ENCODE data around the gene DSCAML1. TPM values are rescaled to one million over a fixed set of nuclear protein-coding genes. Genes with fewer than 3 reads are reported as not detected.

Gene DSCAML1
- total RNA-seq, 4 donors from 2014 or later: 0.54 to 1.8 (median 0.99) TPM

GRCh38 chr11:117724621-117725020 lies 72.4 kb downstream of the DSCAML1 start:
- peaks cover 0 to 19% of the 10 kb centered on the region in 2 donors for H3K4me1 ChIP-seq
- H3K4me3 ChIP-seq (replicated peaks in 1 of 3): no peak overlapping the region
- H3K9me3 ChIP-seq: no peaks in the 10 kb centered on the region
- intact Hi-C loops (cut with DNase I): no loop called here
- H3K36me3 ChIP-seq: no peaks in the 10 kb centered on the region
- DNase-seq: no peak
- H3K27me3 ChIP-seq: no peaks in the 10 kb centered on the region
- H3K27ac ChIP-seq: no peak overlapping the region
- TF ChIP-seq CTCF (IDR thresholded peaks at IDR 0.05) (no peak), POLR2A (IDR thresholded peaks at IDR 0.05) (no peak)

- no peak for TF ChIP-seq CTCF (IDR thresholded peaks at IDR 0.05)
- TF ChIP-seq POLR2A (IDR thresholded peaks at IDR 0.05): no peak
- H3K4me3 ChIP-seq (replicated peaks in 1 of 3): no peak overlapping the region
- no peak overlapping the region for H3K27ac ChIP-seq
- H3K9me3 ChIP-seq: no peaks in the 10 kb centered on the region
- DNase-seq: no peak
- intact Hi-C loops (cut with DNase I): no loop called here
- WGBS, 2 donors: 93% methylated on average over 5 of the region's 5 CpGs
- no peaks in the 10 kb centered on the region for H3K36me3 ChIP-seq
- peaks cover 0 to 19% of the 10 kb centered on the region in 2 donors for H3K4me1 ChIP-seq
- no peaks in the 10 kb centered on the region for H3K27me3 ChIP-seq
Measured at GRCh38 chr11:117724104-117724503, 72.9 kb downstream of the DSCAML1 start.

GRCh38 chr11:117723277-117724024 lies 73.6 kb downstream of the DSCAML1 start:
- Histone ChIP-seq H3K9me3 (no peaks in the 10 kb centered on the region), H3K36me3 (no peaks in the 10 kb centered on the region), H3K4me3 (replicated peaks in 1 of 3) (no peak overlapping the region), H3K27me3 (no peaks in the 10 kb centered on the region), H3K4me1 (peaks cover 1 to 20% of the 10 kb centered on the region in 2 donors), H3K27ac (no peak overlapping the region)
- WGBS, 2 donors: 70 to 73% methylated on average over 12 of the region's 12 CpGs
- TF ChIP-seq CTCF (IDR thresholded peaks at IDR 0.05) (no peak), POLR2A (IDR thresholded peaks at IDR 0.05) (no peak)
- intact Hi-C loops (cut with DNase I): no loop called here
- no peak for DNase-seq

- Histone ChIP-seq H3K9me3 (no peaks in the 10 kb centered on the region), H3K4me3 (replicated peaks in 1 of 3) (no peak overlapping the region), H3K27me3 (no peaks in the 10 kb centered on the region), H3K36me3 (no peaks in the 10 kb centered on the region), H3K4me1 (peaks cover 13 to 32% of the 10 kb centered on the region in 2 donors), H3K27ac (no peak overlapping the region)
- no peak for DNase-seq
- TF ChIP-seq POLR2A (IDR thresholded peaks at IDR 0.05) (no peak), CTCF (IDR thresholded peaks at IDR 0.05) (no peak)
- WGBS, 2 donors: 81 to 84% methylated on average over 2 of the region's 2 CpGs
- intact Hi-C loops (cut with DNase I): no loop called here
Measured at GRCh38 chr11:117722082-117722481, 74.9 kb downstream of the DSCAML1 start.

GRCh38 chr11:117720061-117720511 lies 76.9 kb downstream of the DSCAML1 start:
- WGBS, 2 donors: 53 to 62% methylated on average over 9 to 11 of the region's 11 CpGs
- peak; percentile 29 to 49 for DNase-seq
- intact Hi-C loops (cut with DNase I): no loop called here

More at GRCh38 chr11:117720061-117720511, 76.9 kb downstream of the DSCAML1 start:
- Histone ChIP-seq H3K4me3 (replicated peaks in 1 of 3) (no peak overlapping the region), H3K4me1 (peaks cover 14 to 34% of the 10 kb centered on the region in 2 donors), H3K27ac (no peak overlapping the region), H3K36me3 (no peaks in the 10 kb centered on the region), H3K27me3 (no peaks in the 10 kb centered on the region), H3K9me3 (no peaks in the 10 kb centered on the region)
- TF ChIP-seq CTCF (IDR thresholded peaks at IDR 0.05) (no peak), POLR2A (IDR thresholded peaks at IDR 0.05) (no peak)
